Stimulated activated CD4-positive, alpha-beta T cell treated with anti-CD3 and anti-CD28 coated beads, TNF-alpha, amount 100 ng/mL, for 4 hours (primary cell): ENCODE data around the gene ACTL9.

ENCODE experiments used
- DNase-seq, 3 experiments: peaks; one replicate each; pipeline ENCODE4 v3.0.0-alpha.2; 2020; ENCODE audit warnings: low read depth in 3 of 3

The ACTL9 gene

GRCh38 chr19:8684001-8684902, 14.3 kb downstream of the ACTL9 start:
- no peak for DNase-seq

- no peak for DNase-seq
Observed at GRCh38 chr19:8682931-8683330, 15.7 kb downstream of the ACTL9 start.

- DNase-seq = no peak
Observed at GRCh38 chr19:8682472-8682871, 16.1 kb downstream of the ACTL9 start.

- DNase-seq = no peak
Observed at GRCh38 chr19:8681345-8682029, 17.1 kb downstream of the ACTL9 start.

- DNase-seq = no peak
Observed at GRCh38 chr19:8680676-8681344, 17.8 kb downstream of the ACTL9 start.

GRCh38 chr19:8678244-8678807, 20.3 kb downstream of the ACTL9 start:
- no peak for DNase-seq

GRCh38 chr19:8675066-8675465, 23.5 kb downstream of the ACTL9 start:
- DNase-seq = no peak

GRCh38 chr19:8673276-8673891, 25.2 kb downstream of the ACTL9 start:
- no peak for DNase-seq

GRCh38 chr19:8666814-8667405, 31.7 kb downstream of the ACTL9 start:
- no peak for DNase-seq

GRCh38 chr19:8665468-8666213, 33.0 kb downstream of the ACTL9 start:
- no peak for DNase-seq

- DNase-seq = no peak
Observed at GRCh38 chr19:8664671-8665057, 33.9 kb downstream of the ACTL9 start.

- DNase-seq = peak in 2 of 3 experiments; percentile 8 to 15
Observed at GRCh38 chr19:8663920-8664670, 34.5 kb downstream of the ACTL9 start.

- DNase-seq = no peak
Observed at GRCh38 chr19:8662263-8662662, 36.3 kb downstream of the ACTL9 start.

- no peak for DNase-seq
Observed at GRCh38 chr19:8659905-8660304, 38.7 kb downstream of the ACTL9 start.

GRCh38 chr19:8657869-8658268, 40.7 kb downstream of the ACTL9 start:
- DNase-seq = no peak

GRCh38 chr19:8655340-8655709, 43.3 kb downstream of the ACTL9 start:
- DNase-seq = peak in 1 of 3 experiments; percentile 12

GRCh38 chr19:8654591-8655339, 43.8 kb downstream of the ACTL9 start:
- DNase-seq = peak; percentile 45 to 51 (median 46)

- DNase-seq = no peak
Observed at GRCh38 chr19:8648240-8648639, 50.4 kb downstream of the ACTL9 start.
